ENCODE data around the gene GALNT7.

The GALNT7 gene

DNA sequence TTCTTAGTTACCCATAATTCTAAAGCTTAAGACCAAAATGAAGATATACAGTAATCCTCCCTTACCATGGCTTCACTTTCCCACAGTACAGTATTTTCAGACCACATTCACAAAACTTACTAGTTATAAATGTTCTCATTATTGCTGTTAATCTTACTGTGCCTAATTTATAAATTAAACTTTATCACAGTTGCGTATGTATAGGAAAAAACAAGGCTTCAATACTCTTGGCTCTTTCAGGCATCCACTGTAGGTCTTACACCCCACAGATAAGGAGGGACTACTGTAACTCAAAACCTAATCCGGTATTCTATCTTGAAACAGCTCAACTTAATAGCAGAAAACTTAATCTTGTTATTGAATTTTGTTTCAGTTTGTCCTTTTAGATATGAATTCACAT lies 162.0 kb downstream of the GALNT7 start:
- H3K4me3 ChIP-seq (ENCODE audit: low read depth, low read length) = peak overlapping the region; percentile 26
- DNase-seq (ENCODE audit: low read depth) = no peak
- TF ChIP-seq, protein P1, sequence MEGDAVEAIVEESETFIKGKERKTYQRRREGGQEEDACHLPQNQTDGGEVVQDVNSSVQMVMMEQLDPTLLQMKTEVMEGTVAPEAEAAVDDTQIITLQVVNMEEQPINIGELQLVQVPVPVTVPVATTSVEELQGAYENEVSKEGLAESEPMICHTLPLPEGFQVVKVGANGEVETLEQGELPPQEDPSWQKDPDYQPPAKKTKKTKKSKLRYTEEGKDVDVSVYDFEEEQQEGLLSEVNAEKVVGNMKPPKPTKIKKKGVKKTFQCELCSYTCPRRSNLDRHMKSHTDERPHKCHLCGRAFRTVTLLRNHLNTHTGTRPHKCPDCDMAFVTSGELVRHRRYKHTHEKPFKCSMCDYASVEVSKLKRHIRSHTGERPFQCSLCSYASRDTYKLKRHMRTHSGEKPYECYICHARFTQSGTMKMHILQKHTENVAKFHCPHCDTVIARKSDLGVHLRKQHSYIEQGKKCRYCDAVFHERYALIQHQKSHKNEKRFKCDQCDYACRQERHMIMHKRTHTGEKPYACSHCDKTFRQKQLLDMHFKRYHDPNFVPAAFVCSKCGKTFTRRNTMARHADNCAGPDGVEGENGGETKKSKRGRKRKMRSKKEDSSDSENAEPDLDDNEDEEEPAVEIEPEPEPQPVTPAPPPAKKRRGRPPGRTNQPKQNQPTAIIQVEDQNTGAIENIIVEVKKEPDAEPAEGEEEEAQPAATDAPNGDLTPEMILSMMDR (IDR thresholded peaks at IDR 0.05; ENCODE audit: low read depth, low read length) = no peak
- TF ChIP-seq POLR2A (IDR thresholded peaks at IDR 0.05; ENCODE audit: extremely low read depth, insufficient read length) (no peak), MYC (IDR thresholded peaks at IDR 0.05; ENCODE audit: low read depth, low read length) (no peak)
- TF ChIP-seq, protein P2, sequence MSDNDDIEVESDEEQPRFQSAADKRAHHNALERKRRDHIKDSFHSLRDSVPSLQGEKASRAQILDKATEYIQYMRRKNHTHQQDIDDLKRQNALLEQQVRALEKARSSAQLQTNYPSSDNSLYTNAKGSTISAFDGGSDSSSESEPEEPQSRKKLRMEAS (IDR thresholded peaks at IDR 0.05; ENCODE audit: low read depth, low read length) = no peak

DNA sequence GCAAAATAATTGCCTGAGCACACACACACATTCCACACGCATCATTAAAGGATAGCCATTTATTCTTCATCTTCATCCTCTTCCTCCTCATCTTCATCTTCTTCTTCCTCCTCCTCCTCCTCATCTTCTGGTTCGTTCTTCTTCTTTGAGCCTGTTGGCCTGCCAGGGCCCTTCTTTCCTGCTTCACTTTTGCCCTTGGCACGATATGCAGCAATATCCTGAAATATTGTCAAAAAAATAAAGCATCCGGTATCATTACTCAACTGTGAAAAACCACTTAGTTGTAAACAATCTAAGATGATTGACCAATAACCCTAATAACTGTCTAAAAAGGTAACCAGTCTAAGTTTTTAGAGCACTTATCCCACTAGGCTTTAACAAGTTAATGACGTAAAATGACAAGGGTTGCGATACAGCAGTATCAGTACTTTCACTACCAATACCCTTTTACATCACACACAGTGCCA lies 163.4 kb downstream of the GALNT7 start:
- H3K4me3 ChIP-seq (ENCODE audit: low read depth, low read length) = peak overlapping the region; percentile 99
- TF ChIP-seq, protein P1 (IDR thresholded peaks at IDR 0.05; ENCODE audit: low read depth, low read length) = no peak
- no peak for TF ChIP-seq POLR2A (IDR thresholded peaks at IDR 0.05; ENCODE audit: extremely low read depth, insufficient read length)
- TF ChIP-seq, protein P2 (IDR thresholded peaks at IDR 0.05; ENCODE audit: low read depth, low read length) = no peak
- TF ChIP-seq MYC (IDR thresholded peaks at IDR 0.05; ENCODE audit: low read depth, low read length) = no peak
- DNase-seq (ENCODE audit: low read depth) = peak; percentile 47

DNA sequence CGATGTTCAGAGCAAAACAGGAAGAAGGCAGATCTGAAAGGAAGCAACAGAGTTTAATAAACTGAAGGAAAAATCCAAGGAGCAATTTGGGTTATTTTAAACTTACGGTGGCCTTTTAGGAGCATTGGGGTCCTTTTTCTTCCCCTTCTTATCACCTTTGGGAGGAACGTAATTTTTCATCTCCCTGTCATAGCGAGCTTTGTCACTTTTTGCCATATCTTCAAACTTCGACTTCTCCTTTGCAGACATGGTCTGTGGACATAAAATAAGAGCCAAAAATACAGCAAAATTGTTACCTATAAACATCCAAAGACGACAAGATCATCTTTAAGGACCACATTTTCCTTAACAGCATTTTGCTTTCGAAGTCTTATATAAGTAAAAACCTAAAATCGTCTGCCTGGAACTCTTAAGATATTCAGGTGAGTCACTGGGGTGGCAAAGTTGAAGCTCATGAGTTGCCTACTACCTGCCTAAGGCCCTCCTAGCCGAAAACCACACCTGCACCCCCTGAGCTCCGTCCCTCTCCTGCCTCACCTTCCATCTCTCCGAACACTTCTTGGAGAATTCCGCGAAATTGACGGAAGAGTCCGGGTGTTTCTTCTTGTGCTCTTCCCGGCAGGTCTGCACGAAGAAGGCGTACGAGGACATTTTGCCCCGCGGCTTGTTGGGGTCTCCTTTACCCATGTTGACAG lies 164.5 kb downstream of the GALNT7 start:
- TF ChIP-seq POLR2A (IDR thresholded peaks at IDR 0.05; ENCODE audit: extremely low read depth, insufficient read length) = no peak
- TF ChIP-seq, protein P1 (IDR thresholded peaks at IDR 0.05; ENCODE audit: low read depth, low read length) = no peak
- TF ChIP-seq, protein P2 (IDR thresholded peaks at IDR 0.05; ENCODE audit: low read depth, low read length) = no peak
- TF ChIP-seq MYC (IDR thresholded peaks at IDR 0.05; ENCODE audit: low read depth, low read length) = no peak

DNA sequence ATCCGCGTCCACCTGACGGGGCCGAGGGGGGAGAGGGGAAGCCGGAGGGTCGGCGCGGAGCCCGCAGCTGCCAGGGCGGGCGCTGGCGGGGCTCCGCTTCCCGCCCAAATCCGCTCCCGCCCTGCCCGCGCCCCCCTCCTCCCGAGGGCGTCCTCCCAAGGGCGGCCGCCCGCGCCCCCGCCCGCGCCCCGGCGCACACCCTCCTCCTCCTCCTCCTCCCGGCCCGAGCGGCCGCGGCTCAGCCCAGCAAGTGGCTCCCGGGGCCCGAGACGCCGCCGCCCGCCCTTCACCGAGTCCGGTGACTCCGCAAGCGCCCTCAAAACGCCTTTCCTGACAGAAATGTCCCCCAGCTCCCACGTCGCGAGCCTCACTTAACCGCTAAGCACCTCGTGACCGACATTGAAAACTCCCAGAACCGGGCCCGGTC lies 165.1 kb downstream of the GALNT7 start:
- DNase-seq (ENCODE audit: low read depth) = peak; percentile 70

More for the DNA sequence above, 164.5 kb downstream of the GALNT7 start:
- peak overlapping the region; percentile 99 for H3K4me3 ChIP-seq (ENCODE audit: low read depth, low read length)
- no peak for DNase-seq (ENCODE audit: low read depth)

DNA sequence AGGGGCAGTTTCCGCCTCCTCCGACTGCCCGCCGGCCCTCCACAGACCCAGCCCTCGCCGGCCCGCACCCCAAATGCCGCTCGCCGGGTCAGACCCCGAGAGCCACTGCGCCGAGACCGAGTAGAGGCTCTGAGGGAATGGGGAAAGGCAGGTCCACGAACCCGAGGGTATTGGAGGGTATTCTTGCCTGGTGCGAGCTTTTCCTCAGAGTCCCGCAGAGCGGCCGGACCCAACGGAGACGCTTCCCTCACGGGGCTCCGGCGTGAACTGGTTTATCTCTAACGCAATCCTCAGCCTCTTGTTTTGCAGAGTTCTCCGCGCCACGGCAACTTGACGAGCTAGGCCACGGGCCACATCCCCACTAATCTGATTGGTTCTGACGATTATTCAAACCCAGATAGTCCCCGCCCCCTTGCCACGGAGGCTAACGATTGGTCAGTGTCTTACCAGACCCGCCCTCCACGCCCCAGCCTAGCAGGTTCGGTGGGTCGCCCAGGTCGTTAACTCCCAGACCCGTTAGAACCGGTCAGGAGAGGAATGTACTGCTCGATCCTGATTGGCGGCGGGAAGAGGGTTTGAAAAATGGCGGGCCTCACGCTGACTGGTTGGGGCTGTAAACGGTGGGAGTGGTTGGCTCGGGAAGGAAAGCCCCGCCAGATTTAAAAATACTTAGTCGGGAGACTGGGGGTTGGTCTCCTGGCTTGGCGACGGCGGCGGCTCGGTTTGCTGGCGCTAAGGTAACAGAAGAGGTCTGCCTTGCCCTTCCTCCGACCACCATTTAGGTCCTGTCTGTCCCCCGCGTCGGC lies 165.7 kb downstream of the GALNT7 start, which contains the start of gene HMGB2:
Gene HMGB2 (minus strand): TSS at position 274 of the 806 bp plus-strand sequence. CDS start 709 bp downstream, outside the sequence.
- TF ChIP-seq, protein P1 (IDR thresholded peaks at IDR 0.05; ENCODE audit: low read depth, low read length) = no peak
- TF ChIP-seq MYC (IDR thresholded peaks at IDR 0.05; ENCODE audit: low read depth, low read length) (no peak; the same call in 1 of the 2 replicates), POLR2A (IDR thresholded peaks at IDR 0.05; ENCODE audit: extremely low read depth, insufficient read length) (peak; percentile 96)
- TF ChIP-seq, protein P2 (IDR thresholded peaks at IDR 0.05; ENCODE audit: low read depth, low read length) = 0 out of 2 replicates have a peak, but pooled peaks have one; percentile 1
- H3K4me3 ChIP-seq (ENCODE audit: low read depth, low read length) = peak within 1 kb of the TSS; percentile 99
- peak; percentile 100 for DNase-seq (ENCODE audit: low read depth)

More for the DNA sequence above, 165.1 kb downstream of the GALNT7 start:
- peak overlapping the region; percentile 99 for H3K4me3 ChIP-seq (ENCODE audit: low read depth, low read length)
- TF ChIP-seq, protein P2 (IDR thresholded peaks at IDR 0.05; ENCODE audit: low read depth, low read length) = no peak
- TF ChIP-seq, protein P1 (IDR thresholded peaks at IDR 0.05; ENCODE audit: low read depth, low read length) = no peak
- no peak for TF ChIP-seq MYC (IDR thresholded peaks at IDR 0.05; ENCODE audit: low read depth, low read length)
- TF ChIP-seq POLR2A (IDR thresholded peaks at IDR 0.05; ENCODE audit: extremely low read depth, insufficient read length) = no peak
